ENCODE results near the gene S100A7A. TPM values are rescaled to one million over a fixed set of nuclear protein-coding genes. Genes with fewer than 3 reads are reported as not detected.
A peak's percentile ranks its signal among the peaks of the same experiment; 100 is the strongest.

Gene S100A7A
- polyA plus RNA-seq, 3 donors: not detected

DNA sequence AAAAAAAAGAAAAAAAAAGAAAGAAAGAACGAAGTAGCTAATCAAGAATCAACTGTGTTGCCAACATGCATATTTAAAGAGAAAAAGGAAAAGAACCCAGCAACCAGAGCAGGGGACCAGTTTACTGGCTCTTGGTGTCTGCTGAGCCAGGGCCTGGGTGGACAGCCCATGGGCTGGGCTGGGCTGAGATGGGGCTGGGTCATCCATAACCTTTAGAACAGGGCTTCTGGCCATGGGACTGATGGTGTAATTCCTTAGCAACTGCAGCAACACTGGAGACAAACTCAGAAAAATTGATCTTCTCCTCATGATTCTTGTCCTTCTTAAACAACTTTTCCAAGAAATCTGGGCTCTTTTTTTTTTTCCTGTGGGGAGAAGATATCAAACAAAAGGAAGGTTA is 10.5 kb downstream of the S100A7A start:
- Histone ChIP-seq H3K9me3 (replicated peaks in 1 of 2; ENCODE audit: control insufficient read depth in 1 of 2, insufficient read depth in 1 of 2, low read length in 2 of 2) (no peaks in the 10 kb centered on the region), H3K27me3 (ENCODE audit: control insufficient read depth in 2 of 2, insufficient read depth in 2 of 2, low read length in 2 of 2) (peaks cover 0 to 3% of the 10 kb centered on the region in 2 donors), H3K4me2 (replicated peaks; ENCODE audit: extremely low read depth, low read length, poor library complexity, severe bottlenecking) (no peak overlapping the region), H3K4me3 (replicated peaks in 1 of 3; ENCODE audit: low read depth in 2 of 3, low read length in 3 of 3) (no peak overlapping the region), H3K9ac (ENCODE audit: insufficient read depth, low read length, poor library complexity, severe bottlenecking) (no peak overlapping the region), H3K36me3 (replicated peaks in 1 of 2; ENCODE audit: control insufficient read depth in 1 of 2, insufficient read depth in 2 of 2, low read length in 2 of 2) (no peaks in the 10 kb centered on the region), H3K4me1 (ENCODE audit: control insufficient read depth in 1 of 2, insufficient read depth in 2 of 2, low read length in 2 of 2) (no peaks in the 10 kb centered on the region), H3K79me2 (ENCODE audit: insufficient read depth, low read length) (no peaks in the 10 kb centered on the region), H3K27ac (ENCODE audit: low read depth in 1 of 2, low read length in 2 of 2) (no peak overlapping the region), H2AFZ (ENCODE audit: insufficient read depth, low read depth, low read length, poor library complexity, severe bottlenecking) (no peak overlapping the region), H4K20me1 (ENCODE audit: insufficient read depth, low read length) (no peaks in the 10 kb centered on the region)
- Mint-ChIP-seq H3K27me3 (ENCODE audit: low read depth in 3 of 3) (peaks cover 15 to 24% (median 24%) of the 10 kb centered on the region in 3 donors), H3K4me3 (no peak overlapping the region), H3K9me3 (peaks cover 0 to 1% (median 0%) of the 10 kb centered on the region in 7 donors), H3K4me1 (no peaks in the 10 kb centered on the region), H3K36me3 (no peaks in the 10 kb centered on the region), H3K27ac (no peak overlapping the region)
- TF ChIP-seq, protein P1, sequence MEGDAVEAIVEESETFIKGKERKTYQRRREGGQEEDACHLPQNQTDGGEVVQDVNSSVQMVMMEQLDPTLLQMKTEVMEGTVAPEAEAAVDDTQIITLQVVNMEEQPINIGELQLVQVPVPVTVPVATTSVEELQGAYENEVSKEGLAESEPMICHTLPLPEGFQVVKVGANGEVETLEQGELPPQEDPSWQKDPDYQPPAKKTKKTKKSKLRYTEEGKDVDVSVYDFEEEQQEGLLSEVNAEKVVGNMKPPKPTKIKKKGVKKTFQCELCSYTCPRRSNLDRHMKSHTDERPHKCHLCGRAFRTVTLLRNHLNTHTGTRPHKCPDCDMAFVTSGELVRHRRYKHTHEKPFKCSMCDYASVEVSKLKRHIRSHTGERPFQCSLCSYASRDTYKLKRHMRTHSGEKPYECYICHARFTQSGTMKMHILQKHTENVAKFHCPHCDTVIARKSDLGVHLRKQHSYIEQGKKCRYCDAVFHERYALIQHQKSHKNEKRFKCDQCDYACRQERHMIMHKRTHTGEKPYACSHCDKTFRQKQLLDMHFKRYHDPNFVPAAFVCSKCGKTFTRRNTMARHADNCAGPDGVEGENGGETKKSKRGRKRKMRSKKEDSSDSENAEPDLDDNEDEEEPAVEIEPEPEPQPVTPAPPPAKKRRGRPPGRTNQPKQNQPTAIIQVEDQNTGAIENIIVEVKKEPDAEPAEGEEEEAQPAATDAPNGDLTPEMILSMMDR (IDR thresholded peaks at IDR 0.05): no peak
- intact Hi-C loops (cut with micrococcal nuclease): no loop called here
- WGBS (ENCODE audit: insufficient coverage): 63% methylated on average over 1 of the region's 1 CpG
- no peak for DNase-seq

DNA sequence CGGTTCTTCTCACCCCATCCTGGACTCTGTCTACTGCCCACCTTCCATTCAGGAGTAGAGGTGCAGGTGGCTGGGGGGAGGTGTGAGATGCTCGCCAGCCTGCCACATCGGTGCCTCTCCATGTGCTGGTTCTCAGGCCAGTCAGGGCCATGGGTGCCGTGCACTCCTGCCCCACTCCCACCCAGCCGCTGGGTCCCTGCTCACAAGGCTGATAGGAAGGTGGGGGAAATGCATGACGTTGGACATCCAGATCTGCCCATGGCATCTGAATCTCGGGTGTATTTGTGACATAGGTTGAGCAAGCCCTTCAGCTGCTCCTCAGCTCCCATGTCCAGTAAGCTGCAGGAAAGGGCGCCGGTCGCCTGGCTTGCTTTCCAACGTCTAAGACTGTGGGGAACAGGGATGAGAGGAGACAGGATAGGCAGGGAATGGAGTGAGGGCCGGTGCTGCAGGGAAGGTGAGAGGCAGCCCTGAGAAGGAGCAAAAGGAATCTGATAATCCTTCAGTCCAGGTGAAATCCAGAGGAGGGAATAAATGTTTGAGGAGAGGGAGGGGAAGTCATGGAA is 11.8 kb downstream of the S100A7A start:
- no peaks in the 10 kb centered on the region for H3K36me3 ChIP-seq (replicated peaks in 1 of 2; ENCODE audit: control insufficient read depth in 1 of 2, insufficient read depth in 2 of 2, low read length in 2 of 2)
- no peaks in the 10 kb centered on the region for H3K79me2 ChIP-seq (ENCODE audit: insufficient read depth, low read length)
- peaks cover 0 to 1% (median 0%) of the 10 kb centered on the region in 7 donors for H3K9me3 Mint-ChIP-seq
- no peaks in the 10 kb centered on the region for H3K9me3 ChIP-seq (replicated peaks in 1 of 2; ENCODE audit: control insufficient read depth in 1 of 2, insufficient read depth in 1 of 2, low read length in 2 of 2)
- WGBS (ENCODE audit: insufficient coverage): 82% methylated on average over 7 of the region's 12 CpGs
- no peak overlapping the region for H2AFZ ChIP-seq (ENCODE audit: insufficient read depth, low read depth, low read length, poor library complexity, severe bottlenecking)
- TF ChIP-seq, protein P1 (IDR thresholded peaks at IDR 0.05): no peak
- no peaks in the 10 kb centered on the region for H4K20me1 ChIP-seq (ENCODE audit: insufficient read depth, low read length)
- no peaks in the 10 kb centered on the region for H3K4me1 Mint-ChIP-seq
- DNase-seq: no peak
- no peak overlapping the region for H3K27ac ChIP-seq (ENCODE audit: low read depth in 1 of 2, low read length in 2 of 2)
- no peak overlapping the region for H3K4me3 ChIP-seq (replicated peaks in 1 of 3; ENCODE audit: low read depth in 2 of 3, low read length in 3 of 3)
- H3K4me2 ChIP-seq (replicated peaks; ENCODE audit: extremely low read depth, low read length, poor library complexity, severe bottlenecking): no peak overlapping the region
- no peaks in the 10 kb centered on the region for H3K4me1 ChIP-seq (ENCODE audit: control insufficient read depth in 1 of 2, insufficient read depth in 2 of 2, low read length in 2 of 2)
- H3K27ac Mint-ChIP-seq: peak overlapping the region in 1 of 7 donors; percentile 34
- H3K36me3 Mint-ChIP-seq: no peaks in the 10 kb centered on the region
- H3K27me3 Mint-ChIP-seq (ENCODE audit: low read depth in 3 of 3): peaks cover 19 to 24% (median 24%) of the 10 kb centered on the region in 3 donors
- no peak overlapping the region for H3K9ac ChIP-seq (ENCODE audit: insufficient read depth, low read length, poor library complexity, severe bottlenecking)
- intact Hi-C loops (cut with micrococcal nuclease): no loop called here
- no peak overlapping the region for H3K4me3 Mint-ChIP-seq
- peaks cover 0 to 3% of the 10 kb centered on the region in 2 donors for H3K27me3 ChIP-seq (ENCODE audit: control insufficient read depth in 2 of 2, insufficient read depth in 2 of 2, low read length in 2 of 2)

Measured in CD14-positive monocyte (primary cell).